ENCODE results near the gene SAPCD1. TPM values are rescaled to one million over a fixed set of nuclear protein-coding genes. Genes with fewer than 3 reads are reported as not detected.

Gene SAPCD1
- total RNA-seq (3.9 and 11.6 TPM in 2 replicates), polyA plus RNA-seq (2.1 and 4.2 TPM in 2 replicates)

DNA sequence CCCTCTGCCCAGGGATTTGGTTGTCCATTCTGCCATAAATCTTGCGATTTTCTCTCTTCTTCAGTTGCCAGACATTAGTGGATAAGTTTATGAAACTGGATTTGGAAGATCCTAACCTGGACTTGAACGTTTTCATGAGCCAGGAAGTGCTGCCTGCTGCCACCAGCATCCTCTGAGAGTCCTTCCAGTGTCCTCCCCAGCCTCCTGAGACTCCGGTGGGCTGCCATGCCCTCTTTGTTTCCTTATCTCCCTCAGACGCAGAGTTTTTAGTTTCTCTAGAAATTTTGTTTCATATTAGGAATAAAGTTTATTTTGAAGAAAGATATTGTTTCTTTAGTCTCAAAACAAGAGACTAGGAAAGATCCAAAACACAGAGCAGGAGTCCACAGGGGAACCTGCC is at the start of gene SAPCD1:
TSS of gene SAPCD1 (plus strand) at position 301 of the 400 bp plus-strand sequence. CDS start 399 bp downstream, outside the sequence.
- Histone ChIP-seq H3K4me3 (no peak within 1 kb of the TSS), H3K27ac (no peak within 1 kb of the TSS), H3K9me3 (ENCODE audit: low read depth) (no peaks in the 10 kb centered on the region), H3K36me3 (no peaks in the 10 kb centered on the region), H3K4me1 (ENCODE audit: low read depth) (peaks cover 5% of the 10 kb centered on the region), H3K27me3 (no peaks in the 10 kb centered on the region)
- DNase-seq (ENCODE audit: low read depth in 1 of 2, low spot score in 1 of 2) = no peak
- TF ChIP-seq, protein P1, sequence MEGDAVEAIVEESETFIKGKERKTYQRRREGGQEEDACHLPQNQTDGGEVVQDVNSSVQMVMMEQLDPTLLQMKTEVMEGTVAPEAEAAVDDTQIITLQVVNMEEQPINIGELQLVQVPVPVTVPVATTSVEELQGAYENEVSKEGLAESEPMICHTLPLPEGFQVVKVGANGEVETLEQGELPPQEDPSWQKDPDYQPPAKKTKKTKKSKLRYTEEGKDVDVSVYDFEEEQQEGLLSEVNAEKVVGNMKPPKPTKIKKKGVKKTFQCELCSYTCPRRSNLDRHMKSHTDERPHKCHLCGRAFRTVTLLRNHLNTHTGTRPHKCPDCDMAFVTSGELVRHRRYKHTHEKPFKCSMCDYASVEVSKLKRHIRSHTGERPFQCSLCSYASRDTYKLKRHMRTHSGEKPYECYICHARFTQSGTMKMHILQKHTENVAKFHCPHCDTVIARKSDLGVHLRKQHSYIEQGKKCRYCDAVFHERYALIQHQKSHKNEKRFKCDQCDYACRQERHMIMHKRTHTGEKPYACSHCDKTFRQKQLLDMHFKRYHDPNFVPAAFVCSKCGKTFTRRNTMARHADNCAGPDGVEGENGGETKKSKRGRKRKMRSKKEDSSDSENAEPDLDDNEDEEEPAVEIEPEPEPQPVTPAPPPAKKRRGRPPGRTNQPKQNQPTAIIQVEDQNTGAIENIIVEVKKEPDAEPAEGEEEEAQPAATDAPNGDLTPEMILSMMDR (IDR thresholded peaks at IDR 0.05; ENCODE audit: low read depth, low read length) = no peak

DNA sequence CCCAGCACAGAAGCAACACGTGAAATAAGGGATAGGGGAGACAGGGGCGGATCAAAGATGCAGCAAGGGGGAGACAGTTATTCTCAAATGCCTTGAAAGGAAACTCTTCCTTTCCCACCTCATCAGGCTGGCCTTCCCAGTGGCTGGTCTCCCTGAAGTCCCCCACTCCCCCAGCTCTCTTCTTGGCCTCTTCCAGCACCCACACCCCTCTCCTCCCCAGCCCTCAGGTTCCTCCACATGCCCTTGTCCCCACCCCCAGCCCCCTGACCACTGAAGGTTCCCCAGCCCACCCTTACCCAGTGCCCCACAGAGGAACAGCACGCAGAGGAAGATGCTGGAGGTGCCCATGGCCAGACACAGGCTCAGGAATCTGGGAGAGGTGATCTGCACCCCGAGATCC is 49.0 kb upstream of the SAPCD1 start:
- no peak overlapping the region for H3K4me3 ChIP-seq
- TF ChIP-seq, protein P1 (IDR thresholded peaks at IDR 0.05; ENCODE audit: low read depth, low read length) = no peak
- no peak for DNase-seq (ENCODE audit: low read depth in 1 of 2, low spot score in 1 of 2)
- no peaks in the 10 kb centered on the region for H3K36me3 ChIP-seq
- H3K27ac ChIP-seq = no peak overlapping the region
- H3K9me3 ChIP-seq (ENCODE audit: low read depth) = no peaks in the 10 kb centered on the region
- H3K27me3 ChIP-seq = no peaks in the 10 kb centered on the region
- H3K4me1 ChIP-seq (ENCODE audit: low read depth) = peaks cover 11% of the 10 kb centered on the region

DNA sequence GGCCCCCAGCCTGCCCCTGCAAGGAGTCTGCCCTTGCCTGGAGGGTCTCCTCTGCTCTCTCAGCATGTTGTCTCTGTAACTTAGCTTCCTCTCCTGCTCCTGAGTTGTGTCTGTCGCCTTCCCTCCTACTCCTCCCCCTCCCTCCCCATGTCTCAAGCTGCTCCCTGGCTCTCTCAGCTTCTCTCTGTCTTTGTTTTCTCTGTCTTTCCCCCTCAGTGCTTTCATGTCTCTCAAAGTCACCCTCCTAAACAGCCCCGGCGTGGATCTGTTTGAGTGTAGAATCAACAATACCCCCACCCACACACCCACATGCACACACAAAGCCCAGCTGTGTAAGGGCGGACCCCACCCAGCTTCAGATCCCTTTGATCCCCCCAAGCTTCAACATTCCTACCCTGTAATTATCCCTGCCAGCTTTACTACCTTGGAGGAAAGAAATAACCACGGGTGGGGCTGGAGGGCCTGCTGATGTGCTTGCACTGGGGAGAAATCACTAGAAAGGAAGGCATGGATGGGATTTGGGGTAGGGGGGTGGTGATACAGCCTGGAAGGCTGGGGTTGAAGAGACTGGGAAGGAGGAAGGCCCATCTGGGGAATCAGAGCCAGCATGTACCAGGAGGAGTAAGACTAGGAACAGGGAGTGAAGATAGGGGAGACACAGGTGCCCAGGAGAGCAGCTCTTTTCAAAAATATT is 48.3 kb upstream of the SAPCD1 start:
- Histone ChIP-seq H3K27me3 (no peaks in the 10 kb centered on the region), H3K9me3 (ENCODE audit: low read depth) (no peaks in the 10 kb centered on the region), H3K36me3 (no peaks in the 10 kb centered on the region), H3K4me3 (no peak overlapping the region), H3K27ac (no peak overlapping the region), H3K4me1 (ENCODE audit: low read depth) (peaks cover 11% of the 10 kb centered on the region)
- TF ChIP-seq, protein P1 (IDR thresholded peaks at IDR 0.05; ENCODE audit: low read depth, low read length) = no peak
- no peak for DNase-seq (ENCODE audit: low read depth in 1 of 2, low spot score in 1 of 2)

DNA sequence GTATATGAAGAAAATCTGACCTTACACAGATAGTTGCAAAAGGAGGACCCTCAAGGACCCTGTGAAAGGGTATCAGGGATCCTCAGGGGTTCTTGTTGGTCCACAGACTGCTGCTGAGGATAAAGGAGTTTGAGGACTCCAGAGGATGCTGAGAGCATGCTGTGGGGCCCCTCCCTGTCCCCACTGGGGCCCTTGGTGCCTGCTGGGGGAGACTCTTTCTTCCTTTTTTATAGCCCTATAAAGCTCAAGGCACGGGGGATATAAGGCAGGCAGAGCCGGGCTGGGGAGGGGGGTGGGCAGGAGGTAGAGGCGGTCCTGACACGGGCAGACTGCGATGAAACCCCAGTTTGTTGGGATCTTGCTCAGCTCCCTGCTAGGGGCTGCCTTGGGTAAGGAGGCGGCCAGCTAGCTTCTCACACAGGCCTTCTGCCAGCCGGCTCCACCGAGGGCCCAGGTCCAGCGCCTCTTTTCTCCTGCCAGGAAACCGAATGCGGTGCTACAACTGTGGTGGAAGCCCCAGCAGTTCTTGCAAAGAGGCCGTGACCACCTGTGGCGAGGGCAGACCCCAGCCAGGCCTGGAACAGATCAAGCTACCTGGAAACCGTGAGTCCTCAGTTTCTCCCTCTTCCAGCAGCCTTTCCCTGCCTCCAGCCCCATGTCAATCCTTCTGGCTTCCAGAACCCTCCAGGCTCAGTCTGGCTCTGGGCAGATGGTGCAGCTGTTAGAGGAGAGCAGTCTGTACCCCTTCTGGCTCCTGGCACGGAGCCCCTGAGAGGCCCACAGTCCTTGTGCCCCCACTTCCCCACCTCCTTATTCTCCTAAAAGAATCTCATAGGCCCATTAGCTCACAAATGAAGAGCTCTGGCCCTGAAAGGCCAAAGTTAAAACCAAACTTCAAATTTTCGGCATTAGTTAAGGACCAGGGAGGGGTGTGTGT is 47.2 kb upstream of the SAPCD1 start, which contains the start of gene LY6G6D:
TSS of gene LY6G6D (plus strand) at position 327 of the 937 bp plus-strand sequence. CDS start at position 335, 8 bp downstream.
- Histone ChIP-seq H3K27ac (no peak within 1 kb of the TSS), H3K9me3 (ENCODE audit: low read depth) (no peaks in the 10 kb centered on the region), H3K27me3 (no peaks in the 10 kb centered on the region), H3K4me1 (ENCODE audit: low read depth) (peaks cover 11% of the 10 kb centered on the region), H3K4me3 (no peak within 1 kb of the TSS), H3K36me3 (no peaks in the 10 kb centered on the region)
- TF ChIP-seq, protein P1 (IDR thresholded peaks at IDR 0.05; ENCODE audit: low read depth, low read length) = no peak
- no peak for DNase-seq (ENCODE audit: low read depth in 1 of 2, low spot score in 1 of 2)

DNA sequence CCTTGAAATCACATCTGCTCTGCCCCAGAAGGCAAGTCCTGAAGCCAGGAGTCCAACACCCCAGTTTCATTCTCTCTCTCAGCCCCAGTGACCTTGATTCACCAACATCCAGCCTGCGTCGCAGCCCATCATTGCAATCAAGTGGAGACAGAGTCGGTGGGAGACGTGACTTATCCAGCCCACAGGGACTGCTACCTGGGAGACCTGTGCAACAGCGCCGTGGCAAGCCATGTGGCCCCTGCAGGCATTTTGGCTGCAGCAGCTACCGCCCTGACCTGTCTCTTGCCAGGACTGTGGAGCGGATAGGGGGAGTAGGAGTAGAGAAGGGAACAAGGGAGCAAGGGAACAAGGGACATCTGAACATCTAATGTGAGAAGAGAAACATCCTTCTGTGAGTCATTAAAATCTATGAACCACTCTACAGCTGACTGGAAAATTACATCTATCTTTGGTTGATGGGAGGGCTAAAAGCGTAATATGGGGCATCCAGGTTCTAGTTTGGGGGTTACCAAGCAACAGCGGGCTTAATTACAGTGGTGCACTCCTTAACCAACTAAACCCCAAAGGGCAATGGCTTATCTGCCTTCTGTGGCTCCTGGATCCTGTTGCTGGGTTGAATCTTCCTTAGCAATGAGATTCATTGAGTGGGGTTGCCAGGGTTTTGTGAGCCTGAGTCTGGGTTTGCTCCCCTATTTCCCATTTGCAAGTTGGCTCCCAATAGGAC is 44.8 kb upstream of the SAPCD1 start:
- Histone ChIP-seq H3K36me3 (no peaks in the 10 kb centered on the region), H3K27ac (no peak overlapping the region), H3K4me3 (no peak overlapping the region), H3K9me3 (ENCODE audit: low read depth) (no peaks in the 10 kb centered on the region), H3K27me3 (no peaks in the 10 kb centered on the region), H3K4me1 (ENCODE audit: low read depth) (peaks cover 11% of the 10 kb centered on the region)
- peak in 1 of 2 donors; percentile 25 for DNase-seq (ENCODE audit: low read depth in 1 of 2, low spot score in 1 of 2)
- TF ChIP-seq, protein P1 (IDR thresholded peaks at IDR 0.05; ENCODE audit: low read depth, low read length) = no peak
